IPS DF 4.7 (cell line): ENCODE measurements around the gene SORCS2.

Experiments used
- DNase-seq: peaks from one replicate; pipeline ENCODE4 v3.0.0-alpha.2; 2013; ENCODE audit warnings: low spot score; ENCODE audit errors: extremely low read depth

SORCS2 gene

DNA sequence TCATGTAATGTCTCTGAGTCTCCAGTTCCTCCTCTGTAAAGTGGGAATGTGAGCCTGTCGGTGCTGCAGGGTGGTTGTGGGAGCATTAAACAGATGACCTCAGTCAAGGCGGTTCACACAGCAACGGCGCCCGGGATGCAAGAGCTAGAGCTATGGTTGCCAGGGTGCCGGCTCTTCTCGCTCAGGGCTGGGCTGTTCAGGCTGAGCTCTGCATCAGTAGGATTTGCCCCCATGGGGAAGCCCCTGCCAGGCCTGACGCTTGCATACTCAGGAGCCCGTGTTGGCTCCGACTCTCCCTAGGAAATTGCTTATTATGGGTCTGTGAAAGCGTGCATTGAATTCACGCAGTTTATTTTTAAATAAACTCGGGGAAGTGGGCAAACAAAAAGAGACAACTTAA, 175.1 kb downstream of the SORCS2 start:
- DNase-seq: no peak

DNA sequence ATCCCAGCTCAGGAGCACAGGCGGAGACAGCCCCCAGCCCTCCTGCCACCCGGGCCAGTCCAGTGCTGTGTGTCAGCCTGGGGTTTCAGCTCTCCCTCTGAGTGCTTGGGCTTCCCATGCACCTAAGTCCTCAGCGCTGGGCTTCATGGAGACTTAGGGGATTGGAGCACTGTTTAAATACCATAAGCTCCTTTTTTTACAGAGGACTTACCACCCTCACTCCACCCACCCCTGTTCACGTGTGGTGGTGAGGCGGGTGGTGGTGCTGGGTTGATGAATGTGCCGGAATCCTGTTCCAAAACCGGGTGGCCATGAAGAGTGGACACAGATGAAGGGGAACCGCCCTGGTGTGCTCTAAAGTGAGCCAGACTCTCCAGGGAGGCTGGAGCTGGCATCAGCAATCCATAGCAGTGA, 175.5 kb downstream of the SORCS2 start:
- no peak for DNase-seq

DNA sequence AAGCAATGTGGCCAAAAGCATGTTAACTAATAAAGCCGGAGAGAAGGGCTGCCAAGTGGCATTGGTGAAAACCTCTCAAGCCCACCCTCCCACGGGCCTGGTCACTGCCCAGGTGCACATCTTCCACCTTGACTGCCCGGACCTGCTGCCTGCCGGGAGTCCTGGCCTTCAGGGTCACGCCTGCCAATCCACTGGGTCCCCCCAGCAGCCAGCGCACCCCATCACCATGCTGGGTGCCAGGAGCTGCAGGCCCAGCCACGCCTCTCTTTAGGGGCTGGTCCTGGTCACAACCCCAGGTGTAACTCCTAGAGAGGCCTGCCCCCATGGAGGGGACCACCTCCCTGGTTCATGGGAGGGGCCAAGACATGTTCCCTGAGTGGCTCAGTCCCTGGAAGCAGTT, 176.0 kb downstream of the SORCS2 start:
- DNase-seq: no peak

DNA sequence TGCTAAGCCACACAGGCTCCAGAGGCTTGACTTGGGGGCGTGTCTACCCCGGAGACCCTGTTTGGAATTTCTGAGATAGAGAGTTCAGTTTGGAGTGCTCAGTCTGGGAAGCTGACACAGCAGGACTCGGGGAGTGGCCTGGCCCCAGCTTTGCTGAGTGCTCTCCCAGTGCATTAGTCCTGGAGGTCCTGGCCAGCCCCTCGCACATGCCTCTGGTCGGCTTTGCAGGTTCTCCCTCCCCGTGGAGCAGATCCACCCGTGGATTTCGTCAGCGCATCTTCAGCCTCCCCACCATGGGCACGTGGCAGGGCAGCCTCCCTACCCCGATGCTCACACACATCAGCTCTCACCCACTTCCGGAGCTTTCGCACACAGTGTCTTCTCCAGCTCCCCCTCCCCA, 177.2 kb downstream of the SORCS2 start:
- DNase-seq: no peak

DNA sequence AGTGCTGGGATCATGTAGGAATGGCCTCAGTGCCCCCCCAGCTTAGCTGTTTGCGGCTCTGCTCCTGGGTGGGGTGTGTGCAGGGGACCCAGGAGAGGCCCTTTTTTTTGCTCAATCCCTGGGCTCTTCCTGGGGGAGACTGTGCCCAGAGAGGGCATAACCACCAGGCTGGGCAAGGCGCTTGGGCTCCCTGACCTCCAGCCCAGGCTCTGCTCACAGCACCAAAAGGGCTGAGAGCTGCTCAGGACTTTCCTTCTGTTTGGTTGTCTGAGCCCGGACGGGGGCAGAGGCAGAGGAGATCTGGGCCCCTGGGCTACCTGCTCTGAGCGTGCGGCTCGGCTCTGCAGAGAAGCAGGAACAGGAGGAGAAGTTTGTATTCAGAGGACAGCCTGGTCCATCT, 177.7 kb downstream of the SORCS2 start:
- DNase-seq: no peak

DNA sequence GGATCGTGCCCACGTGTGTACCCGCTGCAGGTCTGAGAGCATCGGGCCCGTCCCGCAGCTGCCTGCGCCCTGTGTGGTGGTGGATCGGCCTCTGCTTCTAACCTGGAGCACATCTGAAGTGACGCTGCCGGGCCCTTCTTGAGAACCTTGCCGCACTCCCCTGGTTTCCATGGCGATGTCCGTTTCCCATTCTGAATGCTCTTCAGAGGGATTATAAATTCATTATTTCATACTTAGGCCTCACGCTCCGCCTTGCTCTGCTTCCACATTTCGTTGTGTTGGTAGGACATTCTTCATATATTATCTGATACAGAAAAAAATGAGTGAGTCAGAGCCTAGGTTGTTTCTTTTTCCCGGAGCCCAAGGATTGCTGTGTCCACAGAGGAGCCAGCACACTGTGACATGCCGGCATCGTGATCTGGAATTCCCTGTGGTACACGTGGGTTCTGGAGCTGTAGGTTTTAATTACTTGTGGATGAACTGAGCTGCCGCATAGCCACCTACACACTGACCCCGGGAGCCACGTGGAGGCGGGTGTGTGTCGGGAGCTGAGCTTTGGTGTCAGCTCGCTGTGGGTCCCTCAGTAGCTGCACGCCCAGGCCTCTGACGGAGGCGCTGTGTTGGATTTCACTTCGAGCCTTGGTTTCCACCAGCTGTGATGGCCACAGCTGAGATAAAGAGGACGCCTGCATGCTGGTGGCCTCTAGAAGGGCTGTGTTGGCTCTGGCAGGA, 179.0 kb downstream of the SORCS2 start:
- DNase-seq: no peak

DNA sequence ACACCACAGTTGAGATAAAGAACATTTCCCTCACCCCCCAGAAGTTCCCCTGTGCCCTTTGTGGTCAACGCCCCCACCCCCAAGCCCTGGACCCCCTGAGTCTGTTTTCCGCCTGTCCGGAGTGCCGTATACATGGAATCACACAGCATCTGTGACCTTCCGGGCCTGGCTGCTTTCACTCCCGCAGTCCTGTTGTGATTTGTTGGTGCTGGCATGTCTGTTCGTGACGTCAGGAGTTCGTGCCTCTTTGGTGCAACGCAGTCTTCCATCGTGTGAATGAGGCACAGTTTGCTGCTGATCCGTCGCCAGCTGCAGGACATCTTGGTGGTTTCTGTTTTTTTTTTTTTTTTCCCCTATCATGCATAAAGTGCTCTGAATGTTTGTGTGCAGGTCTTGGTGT, 180.3 kb downstream of the SORCS2 start:
- no peak for DNase-seq

DNA sequence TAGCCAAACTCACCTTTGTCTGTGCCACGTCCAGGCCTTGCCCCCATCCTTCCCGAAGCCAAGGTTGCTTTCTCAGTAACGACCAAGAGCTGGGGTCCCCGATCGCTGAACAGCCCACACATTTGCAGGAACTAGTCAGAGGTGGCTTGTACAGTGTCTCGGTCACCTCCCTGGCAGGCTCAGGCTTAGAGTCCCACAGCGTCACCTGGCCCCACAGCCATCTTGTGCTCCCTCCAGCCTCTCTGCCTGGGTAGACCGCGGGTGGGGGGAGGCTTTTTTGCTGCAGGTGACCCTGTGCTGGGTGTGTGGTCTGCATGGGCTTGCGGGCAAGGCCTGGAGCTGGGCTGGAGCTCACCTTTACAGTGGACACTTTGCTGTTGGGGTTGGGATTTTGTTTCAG, 182.2 kb downstream of the SORCS2 start:
- no peak for DNase-seq

DNA sequence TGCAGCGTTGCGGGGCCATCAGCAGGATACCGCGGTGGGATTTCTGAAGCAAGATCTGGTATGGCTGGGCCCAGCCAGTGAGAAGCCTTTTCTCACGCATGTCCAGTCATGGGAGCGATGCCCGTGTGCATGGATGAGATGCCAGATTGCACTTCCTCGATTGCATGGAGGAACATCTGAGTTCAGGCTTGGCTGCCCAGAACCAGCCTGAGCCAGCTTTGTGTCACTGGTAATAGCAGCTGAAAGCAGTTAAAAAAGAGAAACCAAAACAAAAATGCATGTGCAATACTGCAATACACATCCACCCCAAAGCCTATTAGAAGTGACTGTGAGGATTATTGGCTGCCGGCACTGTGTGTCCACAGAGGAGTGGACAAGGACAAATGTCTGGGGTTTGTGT, 183.1 kb downstream of the SORCS2 start:
- no peak for DNase-seq

DNA sequence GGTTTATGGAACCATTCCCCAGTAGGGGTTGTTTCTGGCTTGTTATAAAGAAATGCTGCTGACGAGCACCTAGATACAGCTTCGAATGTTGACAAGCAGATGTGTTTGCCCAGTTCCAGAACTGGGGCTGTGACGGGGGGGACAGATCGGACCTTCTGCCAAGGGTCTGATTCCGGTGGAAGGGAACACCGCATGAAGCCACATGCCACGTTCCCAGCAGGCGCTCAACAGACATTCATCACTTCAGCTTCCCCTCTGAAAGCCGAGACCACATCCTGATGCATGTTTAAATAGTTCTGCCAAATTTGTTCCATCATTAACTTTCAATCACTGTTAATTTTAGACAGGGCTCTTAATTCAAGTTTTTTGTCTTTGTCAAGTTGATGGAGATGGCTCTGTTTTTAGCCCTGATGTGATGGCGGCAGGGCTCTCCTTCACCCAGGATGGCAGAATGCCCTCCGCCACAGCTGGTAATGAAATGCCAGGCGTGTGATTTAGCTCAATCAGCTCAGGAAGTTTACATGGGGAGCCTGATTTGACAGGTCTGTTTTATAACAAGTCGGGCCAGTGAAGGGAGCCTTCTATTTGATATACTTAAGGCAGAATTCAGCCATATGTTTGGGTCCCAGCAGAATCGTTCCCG, 185.0 kb downstream of the SORCS2 start:
- no peak for DNase-seq

DNA sequence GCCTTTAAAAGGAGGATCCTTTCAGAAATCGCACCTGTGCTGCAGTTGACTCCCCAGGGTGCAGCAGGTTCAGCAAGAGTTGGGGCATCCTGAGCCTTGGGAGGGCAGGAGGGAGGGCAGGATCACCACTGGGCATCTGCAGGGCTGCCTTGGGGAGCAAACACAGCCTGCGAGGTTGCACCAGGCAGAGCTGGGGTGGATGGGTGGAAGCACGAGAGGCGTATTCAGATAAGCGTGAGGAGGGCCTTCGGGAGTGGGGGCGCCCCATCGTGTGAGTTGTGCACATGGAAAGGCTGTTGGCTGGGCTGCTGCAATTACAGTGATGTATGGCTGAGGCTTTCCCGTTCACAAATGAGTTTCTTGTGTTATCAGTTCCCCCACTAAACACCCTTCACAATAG, 186.8 kb downstream of the SORCS2 start:
- no peak for DNase-seq

DNA sequence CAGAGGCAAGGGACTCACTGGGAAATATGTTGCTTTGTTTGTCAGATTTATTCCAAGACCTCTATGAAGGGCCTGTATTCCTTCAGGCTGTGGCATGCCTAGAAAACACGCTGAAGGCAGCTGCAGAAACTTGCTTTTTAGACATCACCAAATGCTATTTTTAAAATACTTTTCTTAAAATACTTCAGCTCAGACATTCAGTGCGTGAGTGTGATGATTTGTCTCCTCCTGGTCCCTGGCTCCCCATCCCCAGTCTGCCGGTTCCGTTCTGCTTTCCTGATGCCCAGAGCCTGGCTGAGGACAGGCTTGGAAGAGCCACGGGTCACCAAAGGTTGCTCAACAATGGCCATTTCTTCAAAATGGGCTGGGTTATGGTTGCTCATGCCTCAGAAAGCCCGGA, 187.4 kb downstream of the SORCS2 start:
- DNase-seq: no peak

DNA sequence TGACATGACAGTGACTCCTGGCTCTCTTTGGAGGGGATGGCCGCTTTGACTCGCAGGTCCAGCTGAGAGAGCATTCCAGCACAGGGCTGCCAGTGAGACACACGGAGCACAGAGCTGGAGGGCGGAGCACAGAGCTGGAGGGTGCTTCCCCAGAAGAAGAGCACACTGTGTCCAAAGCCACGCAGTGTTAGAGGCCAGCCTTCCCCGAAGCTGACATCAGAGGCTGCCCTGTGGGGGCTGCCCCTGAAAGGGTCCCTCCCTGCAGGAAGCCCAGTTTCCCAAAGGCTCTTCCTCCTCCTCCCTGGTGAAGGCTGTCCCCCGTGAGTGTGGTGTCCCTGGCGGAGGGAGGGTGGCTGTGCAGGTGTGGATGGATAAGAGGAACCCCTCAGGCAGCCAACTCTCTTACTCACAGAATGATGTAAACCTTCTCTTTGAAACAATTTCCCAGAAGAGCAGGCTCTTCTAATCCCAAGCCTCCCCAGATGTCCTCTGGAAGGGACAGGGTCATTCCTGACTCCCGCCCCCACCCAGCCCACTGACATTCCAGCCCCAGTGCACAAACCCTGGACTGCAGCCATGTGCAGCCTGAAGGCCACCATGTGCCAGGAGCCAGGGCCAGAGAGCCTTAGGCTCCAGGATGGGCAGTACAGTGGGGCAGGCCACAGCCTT, 189.0 kb downstream of the SORCS2 start:
- DNase-seq: no peak

DNA sequence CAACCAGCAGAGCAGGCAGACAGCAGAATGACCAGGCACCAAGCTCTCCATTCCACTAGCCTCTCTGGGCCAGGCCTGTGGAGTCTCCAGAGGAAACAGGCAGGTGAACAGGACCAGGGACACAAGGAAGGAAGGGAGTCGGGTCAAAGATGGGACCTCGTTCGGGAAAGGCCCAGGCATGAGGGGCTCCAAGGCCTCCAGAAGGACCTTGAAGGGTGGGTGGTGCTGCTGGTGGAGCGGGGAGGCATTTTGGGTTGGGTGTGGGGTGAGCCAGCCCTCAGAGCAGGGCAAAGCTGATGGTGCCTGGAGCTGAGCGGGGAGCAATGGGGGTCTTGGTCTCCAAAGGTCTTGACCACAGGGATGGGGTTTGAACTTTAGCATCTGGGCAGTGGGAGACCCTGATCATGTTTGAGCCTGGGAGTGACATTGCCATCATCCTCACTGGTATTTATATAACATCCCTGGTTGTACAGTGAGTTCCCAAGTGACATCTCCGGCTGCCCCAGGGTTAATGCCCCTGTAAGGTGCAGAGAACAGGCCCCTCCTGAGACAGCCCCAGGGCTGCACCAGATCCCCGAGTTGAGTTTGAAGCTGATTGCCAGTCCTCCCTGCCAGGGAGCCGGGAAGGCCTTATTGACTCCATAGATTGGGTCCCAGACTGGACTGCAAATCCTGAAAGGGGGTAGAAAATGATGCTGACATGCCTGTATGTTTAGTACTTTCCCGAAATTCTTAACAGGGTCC, 189.7 kb downstream of the SORCS2 start:
- DNase-seq: no peak

DNA sequence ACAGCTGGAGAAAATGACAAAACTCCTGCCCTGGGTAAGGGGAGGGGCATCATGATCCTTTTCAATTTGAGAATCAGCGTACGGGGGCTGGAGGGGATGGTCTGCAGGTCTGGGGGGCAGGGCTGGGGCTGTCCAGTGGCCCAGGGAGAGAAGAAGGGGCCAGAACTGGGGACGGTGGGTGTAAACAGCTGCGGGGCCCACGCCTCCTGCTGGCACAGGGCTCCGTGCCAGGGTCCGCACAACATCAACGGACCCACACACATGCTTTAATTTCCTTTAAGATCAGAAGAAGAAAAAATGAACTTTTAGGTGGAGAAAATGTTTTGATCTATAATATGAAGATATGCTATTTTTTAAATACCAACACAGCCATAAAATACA, 190.3 kb downstream of the SORCS2 start:
- no peak for DNase-seq

DNA sequence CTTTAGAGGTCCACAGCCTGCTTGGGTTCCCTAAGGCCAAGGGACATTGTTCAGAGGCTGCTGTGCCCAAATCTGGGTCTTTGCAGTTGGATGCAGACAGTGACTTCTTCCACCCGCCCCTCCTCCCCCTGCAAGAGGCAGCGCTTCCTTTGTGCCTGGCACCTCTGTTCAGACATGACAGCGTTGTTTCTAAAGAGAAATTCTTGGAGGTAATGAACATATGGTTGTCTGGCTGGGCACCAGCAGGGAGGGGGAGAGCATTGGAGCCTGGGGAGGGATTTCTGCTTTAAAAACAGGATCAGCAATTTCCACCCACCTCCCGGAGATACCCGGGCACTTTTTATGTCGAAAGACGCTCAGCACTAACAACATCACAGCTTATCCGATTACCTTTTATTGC, 190.9 kb downstream of the SORCS2 start:
- no peak for DNase-seq

DNA sequence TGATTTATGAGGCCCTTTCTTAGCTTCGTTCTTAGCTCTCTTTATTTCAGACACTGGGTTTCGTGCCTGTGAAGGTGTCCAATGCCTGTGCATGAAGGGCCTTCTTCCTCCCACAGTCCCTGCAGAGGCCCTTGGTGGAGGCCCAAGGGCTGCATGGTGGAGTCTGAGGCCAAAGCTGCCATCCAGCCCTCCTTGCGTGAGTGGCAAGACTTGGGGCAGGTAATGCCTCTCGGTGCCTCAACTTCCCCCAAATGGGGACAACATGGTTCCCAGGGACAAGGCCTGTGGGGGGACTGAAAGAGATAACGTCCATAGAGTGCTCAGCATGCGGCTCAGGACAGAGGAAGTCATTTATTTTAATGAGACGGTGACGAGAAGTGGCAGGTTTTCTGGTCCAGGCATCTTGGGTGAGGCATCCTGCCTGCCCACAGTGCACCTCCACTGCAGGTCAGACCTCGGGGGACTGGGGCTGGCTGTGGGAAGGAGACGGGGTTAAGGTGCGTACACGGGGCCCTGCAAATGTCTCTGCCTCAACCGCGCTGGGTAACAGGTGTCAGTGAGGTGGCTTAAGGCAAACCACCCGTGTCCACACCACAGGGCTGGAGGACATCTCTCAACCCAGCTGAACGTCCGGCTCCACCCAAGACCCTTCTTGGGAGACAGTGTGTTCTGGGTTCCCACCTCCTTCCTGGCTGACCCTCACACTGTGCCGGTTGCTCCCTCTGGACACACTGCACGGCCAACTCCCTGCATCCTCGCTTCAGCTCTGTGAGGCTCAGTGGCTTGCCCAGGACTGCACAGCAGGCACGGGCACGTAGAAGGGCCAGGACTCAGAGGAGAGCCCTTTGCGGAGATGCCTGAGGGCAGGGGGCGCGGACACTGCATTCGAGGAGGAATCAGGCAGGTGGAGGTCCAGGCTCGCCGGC, 191.9 kb downstream of the SORCS2 start:
- DNase-seq: no peak

DNA sequence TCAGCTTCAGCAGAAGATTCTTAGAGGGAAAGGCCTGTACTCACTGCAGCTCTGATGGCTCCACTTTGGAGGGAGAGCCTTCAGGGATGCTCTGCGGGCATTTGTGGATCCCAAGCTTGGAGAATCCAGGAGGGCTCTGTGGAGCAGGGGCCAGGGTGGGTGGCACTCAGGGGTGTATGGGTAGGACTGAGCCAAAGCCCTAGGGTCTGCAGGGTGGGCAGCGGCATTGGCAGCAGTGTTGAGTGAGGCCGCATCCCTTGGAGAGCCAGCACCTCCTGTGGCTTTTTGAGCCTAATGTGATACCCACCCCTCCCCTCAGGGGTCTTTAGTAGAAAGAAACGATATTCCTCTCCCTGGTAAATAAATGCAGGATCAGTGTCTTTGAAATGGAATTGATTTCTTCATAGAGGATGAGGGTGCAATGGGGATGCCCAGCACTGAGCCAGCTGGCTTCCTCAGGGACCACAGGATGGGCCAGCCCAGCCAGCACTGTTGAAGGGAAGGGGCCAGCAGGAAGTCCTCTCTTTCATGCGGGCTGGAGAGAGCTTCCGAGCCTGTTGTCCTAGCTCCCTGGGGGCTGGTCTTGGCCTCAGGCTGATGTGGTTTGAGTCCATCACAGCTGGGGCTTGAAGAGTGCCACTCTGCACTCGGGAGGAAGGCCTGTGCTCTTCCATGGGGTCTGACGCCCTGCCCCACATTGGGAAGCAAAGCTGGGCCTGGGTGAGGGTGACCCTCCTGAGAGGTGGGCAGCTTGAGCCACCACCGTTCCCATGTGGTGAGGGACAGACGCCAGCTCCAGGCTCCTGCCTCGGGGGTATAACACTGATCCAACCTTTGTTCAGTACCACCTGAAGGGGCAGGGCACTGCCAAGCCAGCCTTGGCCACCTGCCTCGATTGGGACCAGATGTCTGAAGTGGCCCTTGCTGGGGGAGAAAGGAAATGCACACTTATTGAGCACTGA, 192.9 kb downstream of the SORCS2 start:
- DNase-seq: no peak

DNA sequence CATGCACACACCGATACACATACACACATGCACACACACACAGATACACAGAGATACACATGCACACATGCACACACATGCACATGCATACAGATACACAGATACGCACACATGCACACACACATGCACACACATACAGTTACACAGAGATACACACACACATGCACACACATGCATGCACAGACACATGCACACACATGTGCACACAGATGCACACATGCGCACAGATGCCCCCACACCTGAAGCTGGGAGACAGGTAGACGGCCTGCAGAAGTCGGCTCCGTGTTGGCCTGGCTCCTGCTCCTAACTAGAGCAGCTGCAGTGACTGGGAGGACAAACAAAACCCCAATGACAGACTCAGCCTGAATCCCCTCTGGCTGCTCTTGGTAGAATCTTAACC, 195.6 kb downstream of the SORCS2 start:
- no peak for DNase-seq

DNA sequence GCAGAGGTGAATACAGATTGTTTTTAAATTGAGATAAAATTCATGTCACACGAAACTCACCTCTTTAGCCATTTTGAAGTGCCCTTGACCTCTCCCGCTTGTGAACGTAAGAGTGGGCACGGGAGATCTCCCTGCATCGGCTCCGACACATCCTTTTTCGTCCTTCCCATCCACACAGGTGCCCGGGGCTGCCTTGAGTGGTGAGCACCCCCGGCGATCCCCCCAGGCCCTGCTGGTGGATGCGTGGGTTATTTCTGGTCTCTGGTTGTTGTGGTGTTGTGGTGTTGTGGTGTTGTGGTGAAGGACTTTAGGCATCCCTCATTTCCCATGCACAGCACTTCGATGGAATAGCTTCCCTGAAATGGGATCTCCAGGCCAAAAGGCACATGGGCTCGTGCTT, 196.3 kb downstream of the SORCS2 start:
- no peak for DNase-seq
